GM23338 (cell line): Measurements from ENCODE around the gene MRPL2. TPM values are rescaled to one million over a fixed set of nuclear protein-coding genes. Genes with fewer than 3 reads are reported as not detected.

Experiments
- ATAC-seq: fragments of 200-7000 bp; cut with Tn5 transposase; 3 replicates; pipeline ENCODE4 v1.9.1; 2020
- DNase-seq: peaks from one replicate; pipeline ENCODE4 v3.0.0-alpha.2; 2015; ENCODE audit warnings: low spot score
- H2AFZ ChIP-seq: fragments of 200-600 bp; sonication (generic); 2 replicates; pipeline ENCODE4 v1.8.0; 2016; ENCODE audit warnings: antibody characterized with exemption, mild to moderate bottlenecking, moderate library complexity
- H3F3A ChIP-seq: fragments of 200-600 bp; sonication (generic); replicated peaks from 2 replicates; pipeline ENCODE4 v1.8.0; 2017; ENCODE audit warnings: antibody characterized with exemption, mixed run types, low read depth
- H3K27ac ChIP-seq: fragments of 200-600 bp; sonication (generic); 2 replicates; pipeline ENCODE4 v1.6.1; 2016; ENCODE audit warnings: low read depth
- H3K27me3 ChIP-seq: fragments of 200-600 bp; sonication (generic); 2 replicates; pipeline ENCODE4 v1.8.0; 2016; ENCODE audit warnings: mild to moderate bottlenecking, mixed run types, moderate library complexity; ENCODE audit not compliant: insufficient read depth
- H3K36me3 ChIP-seq: fragments of 200-600 bp; sonication (generic); 2 replicates; pipeline ENCODE4 v1.8.0; 2016; ENCODE audit warnings: mild to moderate bottlenecking; ENCODE audit not compliant: insufficient read depth
- H3K4me1 ChIP-seq: fragments of 200-600 bp; sonication (generic); 2 replicates; pipeline ENCODE4 v1.8.0; 2016; ENCODE audit warnings: mild to moderate bottlenecking, moderate library complexity; ENCODE audit not compliant: insufficient read depth
- H3K4me2 ChIP-seq: fragments of 200-600 bp; sonication (generic); 2 replicates; pipeline ENCODE4 v1.7.1; 2017; ENCODE audit warnings: mixed run types
- H3K4me3 ChIP-seq: fragments of 200-600 bp; sonication (generic); 2 replicates; pipeline ENCODE4 v1.6.1; 2016; ENCODE audit warnings: mixed run types
- H3K79me2 ChIP-seq: fragments of 200-600 bp; sonication (generic); replicated peaks from 2 replicates; pipeline ENCODE4 v1.8.0; 2017; ENCODE audit warnings: mild to moderate bottlenecking; ENCODE audit not compliant: insufficient read depth
- H3K9me2 ChIP-seq: fragments of 200-600 bp; sonication (generic); 2 replicates; pipeline ENCODE4 v1.8.0; 2017; ENCODE audit not compliant: insufficient read depth
- H4K20me1 ChIP-seq: fragments of 200-600 bp; sonication (generic); replicated peaks from 2 replicates; pipeline ENCODE4 v1.8.0; 2017; ENCODE audit warnings: mild to moderate bottlenecking; ENCODE audit not compliant: insufficient read depth
- H3K27ac Mint-ChIP-seq: 2 replicates; pipeline ENCODE4 v1.8.0; 2020; ENCODE audit warnings: inconsistent platforms, mild to moderate bottlenecking, moderate library complexity, mixed read lengths
- H3K27me3 Mint-ChIP-seq: 3 replicates; pipeline ENCODE4 v1.8.0; 2022; ENCODE audit warnings: low read depth, mild to moderate bottlenecking, moderate library complexity, mixed read lengths, inconsistent platforms; ENCODE audit not compliant: insufficient read depth, poor library complexity
- H3K36me3 Mint-ChIP-seq: 3 replicates; pipeline ENCODE4 v1.8.0; 2021; ENCODE audit warnings: low read depth, mild to moderate bottlenecking, inconsistent platforms, moderate library complexity, mixed read lengths
- H3K4me1 Mint-ChIP-seq: 3 replicates; pipeline ENCODE4 v1.8.0; 2020; ENCODE audit warnings: mild to moderate bottlenecking, inconsistent platforms, mixed read lengths
- H3K4me3 Mint-ChIP-seq: 3 replicates; pipeline ENCODE4 v1.8.0; 2021; ENCODE audit warnings: moderate library complexity, mild to moderate bottlenecking, inconsistent platforms, mixed read lengths
- H3K9me3 Mint-ChIP-seq: 3 replicates; pipeline ENCODE4 v1.8.0; 2020; ENCODE audit warnings: moderate library complexity, mild to moderate bottlenecking, inconsistent platforms, mixed read lengths
- EZH2 ChIP-seq: fragments of 200-600 bp; sonication (generic); IDR thresholded peaks from one replicate; pipeline ENCODE4 v1.8.0; 2017; ENCODE audit warnings: antibody characterized with exemption, mild to moderate bottlenecking, low read depth; ENCODE audit not compliant: unreplicated experiment
- EZH2phosphoT487 ChIP-seq: fragments of 200-600 bp; sonication (generic); IDR thresholded peaks from one replicate; pipeline ENCODE4 v1.8.1; 2018; ENCODE audit warnings: antibody characterized with exemption; ENCODE audit not compliant: unreplicated experiment
- JUNB ChIP-seq: IDR thresholded peaks from one replicate; pipeline ENCODE4 v1.6.1; 2016; ENCODE audit warnings: antibody characterized with exemption; ENCODE audit not compliant: unreplicated experiment
- POLR2AphosphoS5 ChIP-seq: IDR thresholded peaks from 2 replicates; pipeline ENCODE4 v1.6.1; 2016; ENCODE audit warnings: antibody characterized with exemption, low read depth
- REST ChIP-seq: IDR thresholded peaks from one replicate; pipeline ENCODE4 v1.6.1; 2018; ENCODE audit warnings: antibody characterized with exemption; ENCODE audit not compliant: unreplicated experiment
- STAT1 ChIP-seq: IDR thresholded peaks from one replicate; pipeline ENCODE4 v1.6.1; 2016; ENCODE audit warnings: antibody characterized with exemption; ENCODE audit not compliant: unreplicated experiment
- ZNF114 ChIP-seq: fragments of 250-450 bp; sonication (Bioruptor Pico); IDR thresholded peaks from 2 replicates; pipeline ENCODE4 v1.5.0; 2020; ENCODE audit warnings: mild to moderate bottlenecking, moderate library complexity
- ZNF331 ChIP-seq: fragments of 250-450 bp; sonication (Bioruptor Pico); IDR thresholded peaks from 2 replicates; pipeline ENCODE4 v1.5.0; 2020; ENCODE audit warnings: low read depth, mild to moderate bottlenecking, moderate library complexity
- ZNF462 ChIP-seq: fragments of 250-450 bp; sonication (Bioruptor Pico); IDR thresholded peaks from 2 replicates; pipeline ENCODE4 v1.5.0; 2020; ENCODE audit warnings: mild to moderate bottlenecking, moderate library complexity
- polyA plus RNA-seq: library from polyadenylated mRNA; unstranded; fragments of >200 nt; fragmentation: Nextera tagmentation; extraction: Ambion mirVana; gene quantifications from 2 replicates; pipeline ENCODE4 v1.2.1, GENCODE V29; 2016
- total RNA-seq: library from RNA; depleted of rRNA; stranded (reverse); fragments of >200 nt; shearing (Covaris generic); gene quantifications from 2 replicates; pipeline ENCODE4 v1.2.3, GENCODE V29; 2014

Gene MRPL2
- total and polyA plus RNA-seq, 2 experiments from 2014 or later: 32.3 to 128 TPM

- H4K20me1 ChIP-seq: peaks cover 21% of the 10 kb centered on the region
- no peaks in the 10 kb centered on the region for H3K9me2 ChIP-seq
- peaks cover 39% of the 10 kb centered on the region for H3F3A ChIP-seq
- no peak for TF ChIP-seq REST
- TF ChIP-seq JUNB: no peak
- peak; percentile 38 for TF ChIP-seq EZH2phosphoT487
- ATAC-seq (no peak), DNase-seq (no peak)
- no peaks in the 10 kb centered on the region; the same call in 1 of the 3 replicates for H3K9me3 Mint-ChIP-seq
- peaks cover 32% of the 10 kb centered on the region for H3K79me2 ChIP-seq
- no peak overlapping the region for H2AFZ ChIP-seq
- no peaks in the 10 kb centered on the region for H3K4me1 ChIP-seq
- no peak overlapping the region for H3K27ac Mint-ChIP-seq
- H3K27me3 Mint-ChIP-seq: peaks cover 2% of the 10 kb centered on the region
- H3K4me2 ChIP-seq: no peak overlapping the region
- no peaks in the 10 kb centered on the region for H3K4me1 Mint-ChIP-seq
- H3K4me3 Mint-ChIP-seq: no peak overlapping the region
- peaks cover 55% of the 10 kb centered on the region for H3K36me3 ChIP-seq
- no peak overlapping the region for H3K27ac ChIP-seq
- no peak overlapping the region for H3K4me3 ChIP-seq
- H3K36me3 Mint-ChIP-seq: peaks cover 84% of the 10 kb centered on the region
- H3K27me3 ChIP-seq: no peaks in the 10 kb centered on the region
These were observed 32.9 kb downstream of the MRPL2 start for GRCh38 chr6:43026365-43026764.

- peaks cover 51% of the 10 kb centered on the region for H3K36me3 ChIP-seq
- DNase-seq: no peak
- peaks cover 79% of the 10 kb centered on the region for H3K36me3 Mint-ChIP-seq
- no peak for TF ChIP-seq STAT1
- TF ChIP-seq ZNF462 (CRISPR knock-in tag): no peak
- no peak for TF ChIP-seq EZH2
- TF ChIP-seq POLR2AphosphoS5: no peak
- no peak for TF ChIP-seq ZNF331 (CRISPR knock-in tag)
- no peak for TF ChIP-seq ZNF114 (CRISPR knock-in tag)
- TF ChIP-seq REST: no peak
These were observed 34.8 kb downstream of the MRPL2 start for GRCh38 chr6:43024436-43024835.

More at GRCh38 chr6:43024436-43024835, 34.8 kb downstream of the MRPL2 start:
- peaks cover 6% of the 10 kb centered on the region for H3K27me3 Mint-ChIP-seq
- H3K4me3 Mint-ChIP-seq: no peak overlapping the region
- no peak overlapping the region for H2AFZ ChIP-seq
- ATAC-seq: no peak
- H3K27ac Mint-ChIP-seq: peak overlapping the region; percentile 2; the same call in 1 of the 2 replicates
- H3K4me2 ChIP-seq: no peak overlapping the region
- no peaks in the 10 kb centered on the region for H3K9me2 ChIP-seq
- H3K4me3 ChIP-seq: no peak overlapping the region
- no peaks in the 10 kb centered on the region; the same call in 1 of the 3 replicates for H3K9me3 Mint-ChIP-seq
- H3K27me3 ChIP-seq: no peaks in the 10 kb centered on the region
- H3K4me1 ChIP-seq: 0 out of 2 replicates have a peak, but pooled peaks cover 7% of the 10 kb centered on the region
- H3K4me1 Mint-ChIP-seq: peaks cover 9% of the 10 kb centered on the region; the same call in 2 of the 3 replicates
- H3K79me2 ChIP-seq: peaks cover 32% of the 10 kb centered on the region
- peaks cover 16% of the 10 kb centered on the region for H4K20me1 ChIP-seq
- H3K27ac ChIP-seq: no peak overlapping the region
- peaks cover 37% of the 10 kb centered on the region for H3F3A ChIP-seq
